ENCODE data around the gene MICAL3. TPM values are rescaled to one million over a fixed set of nuclear protein-coding genes. Genes with fewer than 3 reads are reported as not detected.

Gene MICAL3
- total RNA-seq, 4 donors from 2014 or later, result 6.0 to 9.8 (median 8.1) TPM

DNA sequence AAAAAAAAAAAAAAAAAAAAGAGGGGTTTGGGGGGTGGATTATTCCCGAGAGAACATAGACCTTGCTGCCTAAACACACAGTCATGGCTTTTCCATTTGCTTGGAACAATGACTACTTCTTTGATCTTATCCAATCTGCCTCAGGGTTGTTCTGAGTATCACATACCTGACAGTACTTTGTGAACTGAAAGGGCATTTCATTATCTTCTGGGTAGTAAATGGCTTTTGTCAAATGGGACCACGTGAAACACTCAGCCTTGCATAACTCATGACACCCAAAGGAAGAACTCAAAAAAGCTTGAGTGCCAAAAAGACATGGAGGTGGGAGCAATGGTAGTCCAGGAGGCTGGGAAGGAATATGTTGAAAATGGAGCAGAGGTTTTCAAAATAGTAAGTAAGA lies 126.9 kb downstream of the MICAL3 start:
- H3K27me3 ChIP-seq, result no peaks in the 10 kb centered on the region
- peak overlapping the region; percentile 23 to 79 (median 71) for H3K27ac ChIP-seq
- peaks cover 0 to 34% of the 10 kb centered on the region in 2 donors for H3K36me3 ChIP-seq
- H3K4me1 ChIP-seq, result peaks cover 0 to 16% of the 10 kb centered on the region in 2 donors
- ATAC-seq, result no peak
- H3K4me3 ChIP-seq, result no peak overlapping the region
- in situ Hi-C loops (cut with MboI; ENCODE audit: low sequenced_read_pairs in 4 of 4), result no loop called here
- no peaks in the 10 kb centered on the region for H3K9me3 ChIP-seq
- intact Hi-C loops (cut with DNase I; ENCODE audit: low total_unique reads), result no loop called here
- no peak for TF ChIP-seq POLR2A (IDR thresholded peaks at IDR 0.05)
- TF ChIP-seq, protein P1, sequence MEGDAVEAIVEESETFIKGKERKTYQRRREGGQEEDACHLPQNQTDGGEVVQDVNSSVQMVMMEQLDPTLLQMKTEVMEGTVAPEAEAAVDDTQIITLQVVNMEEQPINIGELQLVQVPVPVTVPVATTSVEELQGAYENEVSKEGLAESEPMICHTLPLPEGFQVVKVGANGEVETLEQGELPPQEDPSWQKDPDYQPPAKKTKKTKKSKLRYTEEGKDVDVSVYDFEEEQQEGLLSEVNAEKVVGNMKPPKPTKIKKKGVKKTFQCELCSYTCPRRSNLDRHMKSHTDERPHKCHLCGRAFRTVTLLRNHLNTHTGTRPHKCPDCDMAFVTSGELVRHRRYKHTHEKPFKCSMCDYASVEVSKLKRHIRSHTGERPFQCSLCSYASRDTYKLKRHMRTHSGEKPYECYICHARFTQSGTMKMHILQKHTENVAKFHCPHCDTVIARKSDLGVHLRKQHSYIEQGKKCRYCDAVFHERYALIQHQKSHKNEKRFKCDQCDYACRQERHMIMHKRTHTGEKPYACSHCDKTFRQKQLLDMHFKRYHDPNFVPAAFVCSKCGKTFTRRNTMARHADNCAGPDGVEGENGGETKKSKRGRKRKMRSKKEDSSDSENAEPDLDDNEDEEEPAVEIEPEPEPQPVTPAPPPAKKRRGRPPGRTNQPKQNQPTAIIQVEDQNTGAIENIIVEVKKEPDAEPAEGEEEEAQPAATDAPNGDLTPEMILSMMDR (IDR thresholded peaks at IDR 0.05 in 4 of 5, conservative IDR thresholded peaks at IDR 0.05 in 1 of 5), result no peak
- no peak for DNase-seq

DNA sequence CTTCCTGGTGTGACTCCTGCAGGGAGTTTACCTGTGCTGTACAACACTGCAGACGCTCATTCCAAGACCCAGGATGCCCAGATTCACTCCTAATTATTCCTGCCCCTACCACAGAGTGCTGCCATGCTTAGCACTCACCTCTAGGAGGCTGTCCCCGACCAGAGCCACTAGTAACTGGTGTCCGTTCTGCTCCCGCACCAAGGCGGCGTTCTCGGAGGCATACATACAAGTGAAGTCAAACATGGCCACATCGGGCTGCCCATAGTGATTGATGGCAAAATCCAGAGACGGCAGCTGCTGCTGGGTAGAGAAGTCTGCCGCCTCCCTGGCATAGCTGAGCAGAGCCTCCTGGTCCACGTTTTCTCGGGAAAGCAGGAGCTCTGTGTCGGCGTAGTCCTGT lies 127.8 kb downstream of the MICAL3 start:
- intact Hi-C loops (cut with DNase I; ENCODE audit: low total_unique reads), result no loop called here
- in situ Hi-C loops (cut with MboI; ENCODE audit: low sequenced_read_pairs in 4 of 4), result no loop called here
- ATAC-seq, result peak; percentile 91 to 93

DNA sequence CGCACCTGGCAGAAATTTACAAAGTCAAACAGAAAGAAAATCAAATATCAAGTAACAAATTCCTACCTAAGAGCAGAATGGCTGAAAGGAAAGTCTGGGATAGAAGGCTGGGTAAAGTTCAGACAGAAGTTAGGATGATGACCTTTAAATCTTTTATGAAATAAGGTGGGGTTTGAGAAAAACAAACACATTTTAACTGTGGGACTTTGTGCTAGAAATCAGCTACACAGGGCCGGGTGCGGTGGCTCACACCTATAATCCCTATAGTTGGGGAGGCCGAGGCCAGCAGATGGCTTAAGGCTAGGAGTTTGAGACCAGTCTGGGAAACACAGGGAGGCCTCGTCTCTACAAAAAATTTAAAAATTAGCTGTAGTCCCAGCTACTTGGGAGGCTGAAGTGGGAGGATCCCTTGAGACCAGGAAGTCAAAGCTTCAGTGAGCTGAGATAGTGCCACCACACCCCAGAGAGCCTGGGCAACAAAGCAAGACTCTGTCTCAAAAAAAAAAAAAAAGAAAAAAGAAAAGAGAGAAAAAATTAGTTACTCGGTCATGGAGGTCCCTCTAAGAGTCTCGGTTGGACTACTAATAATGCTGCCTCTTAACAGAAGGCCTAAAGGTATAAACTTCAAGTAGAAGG lies 130.3 kb downstream of the MICAL3 start:
- no peaks in the 10 kb centered on the region for H3K9me3 ChIP-seq
- no peak overlapping the region for H3K4me3 ChIP-seq
- no peak overlapping the region for H3K27ac ChIP-seq
- no peak for TF ChIP-seq POLR2A (IDR thresholded peaks at IDR 0.05)
- H3K4me1 ChIP-seq, result peaks cover 31 to 49% of the 10 kb centered on the region in 2 donors
- DNase-seq (no peak), ATAC-seq (no peak)
- intact Hi-C loops (cut with DNase I; ENCODE audit: low total_unique reads), result loop anchor here (5.0 kb wide), 1 partner anchor 183 kb away; the partner anchor contains the start of gene PEX26
- in situ Hi-C loops (cut with MboI; ENCODE audit: low sequenced_read_pairs in 4 of 4), result loop anchor here (5.0 kb wide), 1 partner anchor 62 kb away; no protein-coding TSS in a partner anchor
- no peaks in the 10 kb centered on the region for H3K27me3 ChIP-seq
- H3K36me3 ChIP-seq, result peaks cover 0 to 30% of the 10 kb centered on the region in 2 donors

More for the DNA sequence above, 127.8 kb downstream of the MICAL3 start:
- H3K36me3 ChIP-seq, result peaks cover 0 to 34% of the 10 kb centered on the region in 2 donors
- peak; percentile 87 to 93 for DNase-seq
- H3K27ac ChIP-seq, result peak overlapping the region; percentile 66 to 79 (median 76)
- no peak overlapping the region for H3K4me3 ChIP-seq
- TF ChIP-seq, protein P1 (IDR thresholded peaks at IDR 0.05 in 4 of 5, conservative IDR thresholded peaks at IDR 0.05 in 1 of 5), result peak; percentile 73 to 82 (median 74)
- no peak for TF ChIP-seq POLR2A (IDR thresholded peaks at IDR 0.05)
- H3K4me1 ChIP-seq, result peaks cover 7 to 25% of the 10 kb centered on the region in 2 donors
- no peaks in the 10 kb centered on the region for H3K27me3 ChIP-seq
- no peaks in the 10 kb centered on the region for H3K9me3 ChIP-seq

DNA sequence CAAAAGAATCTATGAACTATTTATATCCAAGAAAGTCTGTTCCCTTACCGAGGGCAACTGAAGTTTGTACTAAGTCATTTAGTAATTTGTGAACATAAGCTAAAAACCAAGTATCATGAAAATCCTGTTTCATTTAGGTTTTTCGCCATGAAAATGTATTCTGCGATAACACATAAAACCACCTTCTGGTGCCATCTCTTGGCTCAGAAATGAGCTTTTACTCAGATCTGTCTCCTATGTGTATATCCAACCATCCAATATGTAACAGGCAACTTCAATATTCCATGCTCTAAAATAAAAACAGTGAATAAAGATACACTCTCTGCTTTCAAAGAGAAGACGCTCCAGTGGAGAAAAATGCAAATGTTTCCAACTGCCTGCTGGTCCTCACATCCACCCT lies 132.0 kb downstream of the MICAL3 start:
- DNase-seq (no peak), ATAC-seq (no peak)
- peak overlapping the region; percentile 90 to 95 (median 94) for H3K27ac ChIP-seq
- H3K27me3 ChIP-seq, result no peaks in the 10 kb centered on the region
- no peak overlapping the region for H3K4me3 ChIP-seq
- no peaks in the 10 kb centered on the region for H3K9me3 ChIP-seq
- H3K4me1 ChIP-seq, result peaks cover 41 to 51% of the 10 kb centered on the region in 2 donors
- intact Hi-C loops (cut with DNase I; ENCODE audit: low total_unique reads) (loop anchor here (5.0 kb wide), 1 partner anchor 185 kb away; the partner anchor contains the start of gene PEX26), in situ Hi-C loops (cut with MboI; ENCODE audit: low sequenced_read_pairs in 4 of 4) (loop anchor here (5.0 kb wide), 1 partner anchor 60 kb away; no protein-coding TSS in a partner anchor)
- H3K36me3 ChIP-seq, result peaks cover 0 to 27% of the 10 kb centered on the region in 2 donors
- no peak for TF ChIP-seq POLR2A (IDR thresholded peaks at IDR 0.05)
- TF ChIP-seq, protein P1 (IDR thresholded peaks at IDR 0.05 in 4 of 5, conservative IDR thresholded peaks at IDR 0.05 in 1 of 5), result no peak

DNA sequence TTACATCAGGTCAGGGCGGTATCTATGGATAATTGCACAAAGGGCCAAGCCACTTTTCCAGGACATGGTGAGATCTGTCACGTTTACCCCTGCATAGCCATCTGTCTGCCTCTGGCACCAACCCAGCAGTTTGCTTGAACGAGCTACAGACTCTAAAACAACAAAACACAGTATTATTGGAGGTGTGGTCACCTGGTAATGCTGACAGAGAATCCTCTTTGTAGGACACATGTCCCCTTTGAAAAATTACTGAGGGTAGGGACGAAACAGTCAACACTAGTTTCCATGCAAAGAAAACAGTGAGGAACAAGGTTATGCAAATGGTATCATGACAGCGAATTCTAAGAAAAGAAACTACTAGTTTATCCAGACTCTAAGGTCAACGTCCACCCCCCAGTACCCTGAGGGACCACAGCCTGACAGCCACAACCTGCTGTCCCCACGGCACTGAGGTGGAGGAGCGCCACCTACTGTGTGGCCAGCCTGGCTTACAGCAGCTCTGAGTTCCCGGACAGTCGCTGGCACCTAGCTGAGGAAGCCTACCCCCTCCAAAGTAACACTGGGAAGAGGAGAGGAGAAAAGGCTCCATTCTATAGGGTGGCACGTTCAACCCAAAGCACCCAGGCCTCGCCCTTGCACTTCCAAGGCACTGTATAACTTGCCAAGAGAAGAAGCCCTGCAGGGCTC lies 132.7 kb downstream of the MICAL3 start:
- in situ Hi-C loops (cut with MboI; ENCODE audit: low sequenced_read_pairs in 4 of 4), result loop anchor here (5.0 kb wide), 1 partner anchor 59 kb away; no protein-coding TSS in a partner anchor
- H3K4me1 ChIP-seq, result peaks cover 41 to 45% of the 10 kb centered on the region in 2 donors
- no peaks in the 10 kb centered on the region for H3K9me3 ChIP-seq
- no peaks in the 10 kb centered on the region for H3K27me3 ChIP-seq
- TF ChIP-seq, protein P1 (IDR thresholded peaks at IDR 0.05 in 4 of 5, conservative IDR thresholded peaks at IDR 0.05 in 1 of 5), result peak; percentile 79 to 89 (median 84)
- no peak for TF ChIP-seq POLR2A (IDR thresholded peaks at IDR 0.05)
- H3K36me3 ChIP-seq, result peaks cover 0 to 27% of the 10 kb centered on the region in 2 donors
- no peak overlapping the region for H3K4me3 ChIP-seq
- intact Hi-C loops (cut with DNase I; ENCODE audit: low total_unique reads), result loop anchor here (1.0 to 5.0 kb wide), 3 partner anchors 61 to 186 kb away; partner anchors contain the start of gene PEX26
- DNase-seq (peak; percentile 73 to 85), ATAC-seq (peak; percentile 37 to 49)
- peak overlapping the region; percentile 90 to 95 (median 94) for H3K27ac ChIP-seq
